HEK293 (cell line): ENCODE data around the gene IGF1R.

Experiments used
- KLF16 ChIP-seq: fragments of 450-650 bp; formaldehyde crosslinking; IDR thresholded peaks from 2 replicates; pipeline ENCODE4 v1.5.1; 2017; ENCODE audit warnings: missing biosample characterization, missing genetic modification characterization
- MZF1 ChIP-seq: fragments of 450-650 bp; formaldehyde crosslinking; IDR thresholded peaks from 2 replicates; pipeline ENCODE4 v1.5.1; 2017; ENCODE audit warnings: missing biosample characterization, missing genetic modification characterization, borderline replicate concordance
- RBAK ChIP-seq: fragments of 450-650 bp; formaldehyde crosslinking; IDR thresholded peaks from 2 replicates; pipeline ENCODE4 v1.5.1; 2016; ENCODE audit warnings: missing biosample characterization, missing genetic modification characterization
- TCF7L2 ChIP-seq: IDR thresholded peaks from 2 replicates; pipeline ENCODE4 v1.6.1; 2011; ENCODE audit warnings: low read depth, mild to moderate bottlenecking, inconsistent platforms, low read length, moderate library complexity, borderline replicate concordance
- ZBTB8A ChIP-seq: fragments of 450-650 bp; formaldehyde crosslinking; IDR thresholded peaks from 2 replicates; pipeline ENCODE4 v1.5.1; 2016; ENCODE audit warnings: missing biosample characterization, missing genetic modification characterization
- ZNF274 ChIP-seq, 2 experiments: fragments of 200-500 bp in 1 of 2; fragments of 450-650 bp in 1 of 2; sonication (Bioruptor generic) in 1 of 2; formaldehyde crosslinking in 1 of 2; IDR thresholded peaks; 2 replicates each; pipeline versions ENCODE4 v1.5.1 to v1.6.1; 2014 to 2016; ENCODE audit warnings: borderline replicate concordance in 1 of 2, inconsistent platforms in 1 of 2, low read length in 1 of 2, missing biosample characterization in 1 of 2, missing genetic modification characterization in 1 of 2
- ZNF280C ChIP-seq: fragments of 450-650 bp; formaldehyde crosslinking; IDR thresholded peaks from 2 replicates; pipeline ENCODE4 v1.5.1; 2016; ENCODE audit warnings: missing biosample characterization, missing genetic modification characterization
- ZNF292 ChIP-seq: fragments of 450-650 bp; formaldehyde crosslinking; IDR thresholded peaks from 2 replicates; pipeline ENCODE4 v1.5.1; 2016; ENCODE audit warnings: low read depth, missing biosample characterization, missing genetic modification characterization, borderline replicate concordance
- ZNF391 ChIP-seq: fragments of 450-650 bp; formaldehyde crosslinking; IDR thresholded peaks from 2 replicates; pipeline ENCODE4 v1.5.1; 2016; ENCODE audit warnings: low read depth, missing biosample characterization, missing genetic modification characterization, borderline replicate concordance
- ZSCAN16 ChIP-seq: fragments of 450-650 bp; formaldehyde crosslinking; IDR thresholded peaks from 2 replicates; pipeline ENCODE4 v1.5.1; 2016; ENCODE audit warnings: missing biosample characterization, missing genetic modification characterization
- TF ChIP-seq, protein P1 (sequence below): fragments of 450-650 bp; formaldehyde crosslinking; IDR thresholded peaks from 2 replicates; pipeline ENCODE4 v1.5.1; 2016; ENCODE audit warnings: missing biosample characterization, missing genetic modification characterization

GRCh38 chr15:98787936-98788757, 139.8 kb downstream of the IGF1R start:
- no peak for TF ChIP-seq KLF16 (tag by site-specific recombination)
- no peak for TF ChIP-seq TCF7L2
- no peak for TF ChIP-seq ZSCAN16 (tag by site-specific recombination)
- TF ChIP-seq, protein P1, sequence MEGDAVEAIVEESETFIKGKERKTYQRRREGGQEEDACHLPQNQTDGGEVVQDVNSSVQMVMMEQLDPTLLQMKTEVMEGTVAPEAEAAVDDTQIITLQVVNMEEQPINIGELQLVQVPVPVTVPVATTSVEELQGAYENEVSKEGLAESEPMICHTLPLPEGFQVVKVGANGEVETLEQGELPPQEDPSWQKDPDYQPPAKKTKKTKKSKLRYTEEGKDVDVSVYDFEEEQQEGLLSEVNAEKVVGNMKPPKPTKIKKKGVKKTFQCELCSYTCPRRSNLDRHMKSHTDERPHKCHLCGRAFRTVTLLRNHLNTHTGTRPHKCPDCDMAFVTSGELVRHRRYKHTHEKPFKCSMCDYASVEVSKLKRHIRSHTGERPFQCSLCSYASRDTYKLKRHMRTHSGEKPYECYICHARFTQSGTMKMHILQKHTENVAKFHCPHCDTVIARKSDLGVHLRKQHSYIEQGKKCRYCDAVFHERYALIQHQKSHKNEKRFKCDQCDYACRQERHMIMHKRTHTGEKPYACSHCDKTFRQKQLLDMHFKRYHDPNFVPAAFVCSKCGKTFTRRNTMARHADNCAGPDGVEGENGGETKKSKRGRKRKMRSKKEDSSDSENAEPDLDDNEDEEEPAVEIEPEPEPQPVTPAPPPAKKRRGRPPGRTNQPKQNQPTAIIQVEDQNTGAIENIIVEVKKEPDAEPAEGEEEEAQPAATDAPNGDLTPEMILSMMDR (tag by site-specific recombination) = no peak
- no peak for TF ChIP-seq ZNF391 (tag by site-specific recombination)
- TF ChIP-seq RBAK (tag by site-specific recombination) = no peak
- no peak for TF ChIP-seq ZBTB8A
- TF ChIP-seq MZF1 (tag by site-specific recombination) = no peak
- no peak for TF ChIP-seq ZNF292
- no peak for TF ChIP-seq ZNF280C (tag by site-specific recombination)
- no peak for TF ChIP-seq ZNF274 (IDR thresholded peaks at IDR 0.05; ENCODE audit: low read length)
- TF ChIP-seq ZNF274 (tag by site-specific recombination; IDR thresholded peaks at IDR 0.05; ENCODE audit: borderline replicate concordance) = no peak
